GM21825 (cell line): ENCODE results near the gene GSTA4.
"Not testable (repeated sequence)": the region's sequence is repeated elsewhere in the genome, so short reads cannot be mapped to it uniquely, and the experiment has no call there.

Experiments
- ATAC-seq: cut with Tn5 transposase; IDR thresholded peaks from one replicate; pipeline ENCODE4 v1.9.1; 2021; ENCODE audit warnings: mild to moderate bottlenecking, moderate library complexity; ENCODE audit not compliant: unreplicated experiment

Gene GSTA4

GRCh38 chr6:53014744-53015143, 19.7 kb upstream of the GSTA4 start:
- ATAC-seq = no peak

- no peak for ATAC-seq
Measured at GRCh38 chr6:53014063-53014462, 19.0 kb upstream of the GSTA4 start.

GRCh38 chr6:53011979-53012378, 16.9 kb upstream of the GSTA4 start:
- ATAC-seq = no peak

GRCh38 chr6:53010504-53010903, 15.4 kb upstream of the GSTA4 start:
- ATAC-seq = no peak

- ATAC-seq = no peak
Measured at GRCh38 chr6:53009511-53009910, 14.4 kb upstream of the GSTA4 start.

- ATAC-seq = no peak
Measured at GRCh38 chr6:53009056-53009455, 14.0 kb upstream of the GSTA4 start.

GRCh38 chr6:53008192-53008687, 13.2 kb upstream of the GSTA4 start:
- not testable (repeated sequence) for ATAC-seq

GRCh38 chr6:53005663-53006250, 10.7 kb upstream of the GSTA4 start:
- ATAC-seq = no peak

GRCh38 chr6:52999456-52999855, 4.4 kb upstream of the GSTA4 start:
- no peak for ATAC-seq

GRCh38 chr6:52998603-52999002, 3.5 kb upstream of the GSTA4 start:
- no peak for ATAC-seq

- no peak for ATAC-seq
Measured at GRCh38 chr6:52995913-52996645, 995 bp upstream of the GSTA4 start.

GRCh38 chr6:52994839-52995088, 320 bp downstream of the GSTA4 start:
- ATAC-seq = peak; percentile 28

GRCh38 chr6:52994031-52994838, 849 bp downstream of the GSTA4 start:
- ATAC-seq = no peak

- no peak for ATAC-seq
Measured at GRCh38 chr6:52992980-52993920, 1.8 kb downstream of the GSTA4 start.

- ATAC-seq = no peak
Measured at GRCh38 chr6:52990342-52990741, 4.7 kb downstream of the GSTA4 start.

- ATAC-seq = no peak
Measured at GRCh38 chr6:52985228-52985627, 9.9 kb downstream of the GSTA4 start.

GRCh38 chr6:52984247-52984646, 10.8 kb downstream of the GSTA4 start:
- peak; percentile 88 for ATAC-seq

- ATAC-seq = no peak
Measured at GRCh38 chr6:52983159-52983848, 11.8 kb downstream of the GSTA4 start.

GRCh38 chr6:52982680-52983079, 12.4 kb downstream of the GSTA4 start:
- ATAC-seq = no peak

- no peak for ATAC-seq
Measured at GRCh38 chr6:52981222-52981900, 13.7 kb downstream of the GSTA4 start.
